Putamen (tissue), 1 donor: ENCODE data around the gene CIAO2A.
A peak's percentile ranks its signal among the peaks of the same experiment; 100 is the strongest.
"Not testable (repeated sequence)": the region's sequence is repeated elsewhere in the genome, so short reads cannot be mapped to it uniquely, and the experiment has no call there.

Experiments
- DNase-seq: peaks from one replicate; pipeline ENCODE4 v3.0.0-alpha.2; 2016; ENCODE audit warnings: low spot score

The CIAO2A gene

GRCh38 chr15:64112073-64112772, 18.6 kb upstream of the CIAO2A start:
- no peak for DNase-seq

- no peak for DNase-seq
Measured at GRCh38 chr15:64111679-64112050, 18.0 kb upstream of the CIAO2A start.

GRCh38 chr15:64110950-64111678, 17.5 kb upstream of the CIAO2A start:
- DNase-seq: no peak

GRCh38 chr15:64110108-64110701, 16.6 kb upstream of the CIAO2A start:
- DNase-seq: not testable (repeated sequence)

- DNase-seq: no peak
Measured at GRCh38 chr15:64107337-64107736, 13.7 kb upstream of the CIAO2A start.

GRCh38 chr15:64105113-64105704, 11.6 kb upstream of the CIAO2A start:
- DNase-seq: no peak

GRCh38 chr15:64102497-64102896, 8.9 kb upstream of the CIAO2A start:
- no peak for DNase-seq

GRCh38 chr15:64100958-64101357, 7.3 kb upstream of the CIAO2A start:
- no peak for DNase-seq

GRCh38 chr15:64099379-64099778, 5.7 kb upstream of the CIAO2A start:
- DNase-seq: no peak

- DNase-seq: no peak
Measured at GRCh38 chr15:64096668-64097384, 3.2 kb upstream of the CIAO2A start.

GRCh38 chr15:64095795-64096667, 2.4 kb upstream of the CIAO2A start, which contains the start of gene SNX1:
Gene SNX1, plus strand, starts transcription at chr15:64095982. Its CDS starts 32 bp downstream, at chr15:64096014.
- DNase-seq: peak; percentile 96

GRCh38 chr15:64095431-64095794, 1.8 kb upstream of the CIAO2A start:
- DNase-seq: no peak

- DNase-seq: no peak
Measured at GRCh38 chr15:64092864-64093626, 593 bp downstream of the CIAO2A start.

- no peak for DNase-seq
Measured at GRCh38 chr15:64092075-64092820, 1.4 kb downstream of the CIAO2A start.

- DNase-seq: no peak
Measured at GRCh38 chr15:64090527-64090926, 3.1 kb downstream of the CIAO2A start.

GRCh38 chr15:64089543-64090280, 3.9 kb downstream of the CIAO2A start:
- DNase-seq: no peak

GRCh38 chr15:64082757-64083156, 10.9 kb downstream of the CIAO2A start:
- no peak for DNase-seq

GRCh38 chr15:64073496-64073895, 20.1 kb downstream of the CIAO2A start:
- DNase-seq: not testable (repeated sequence)

GRCh38 chr15:64072812-64073211, 20.8 kb downstream of the CIAO2A start:
- DNase-seq: no peak
